BE2C (cell line): ENCODE data around the gene KDM5C.

ENCODE experiments used
- DNase-seq: peaks from one replicate; pipeline ENCODE4 v3.0.0-alpha.2; 2020
- H3K27me3 ChIP-seq: fragments of 250-450 bp; sonication (Bioruptor Pico); 2 replicates; pipeline ENCODE4 v1.5.1; 2020; ENCODE audit warnings: mild to moderate bottlenecking
- H3K36me3 ChIP-seq: fragments of 250-450 bp; sonication (Bioruptor Pico); 2 replicates; pipeline ENCODE4 v1.5.1; 2020; ENCODE audit warnings: mild to moderate bottlenecking
- H3K4me1 ChIP-seq: fragments of 250-450 bp; sonication (Bioruptor Pico); 2 replicates; pipeline ENCODE4 v1.5.1; 2020
- H3K4me3 ChIP-seq: 2 replicates; pipeline ENCODE4 v1.5.1; 2011; ENCODE audit warnings: low read depth, low read length
- H3K9me3 ChIP-seq: fragments of 250-450 bp; sonication (Bioruptor Pico); 2 replicates; pipeline ENCODE4 v1.5.1; 2020
- CTCF ChIP-seq: IDR thresholded peaks from 2 replicates; pipeline ENCODE4 v1.5.1; 2012; ENCODE audit warnings: mild to moderate bottlenecking, low read depth, low read length

KDM5C gene

GRCh38 chrX:53247928-53248327 lies 22.9 kb upstream of the KDM5C start:
- Histone ChIP-seq H3K9me3 (no peaks in the 10 kb centered on the region), H3K4me3 (no peak overlapping the region), H3K4me1 (no peaks in the 10 kb centered on the region), H3K36me3 (no peaks in the 10 kb centered on the region), H3K27me3 (no peaks in the 10 kb centered on the region)
- TF ChIP-seq CTCF, result no peak
- DNase-seq, result no peak

- Histone ChIP-seq H3K27me3 (no peaks in the 10 kb centered on the region), H3K4me3 (no peak overlapping the region), H3K4me1 (no peaks in the 10 kb centered on the region), H3K9me3 (no peaks in the 10 kb centered on the region), H3K36me3 (no peaks in the 10 kb centered on the region)
- TF ChIP-seq CTCF, result no peak
- DNase-seq, result no peak
Observed at GRCh38 chrX:53246231-53246630, 21.2 kb upstream of the KDM5C start.

GRCh38 chrX:53244610-53245009 lies 19.6 kb upstream of the KDM5C start:
- TF ChIP-seq CTCF, result no peak; the same call in 1 of the 2 replicates
- H3K4me1 ChIP-seq, result no peaks in the 10 kb centered on the region
- DNase-seq, result no peak

GRCh38 chrX:53242310-53242709 lies 17.3 kb upstream of the KDM5C start:
- no peak overlapping the region for H3K4me3 ChIP-seq
- no peaks in the 10 kb centered on the region for H3K9me3 ChIP-seq
- no peaks in the 10 kb centered on the region for H3K4me1 ChIP-seq
- H3K36me3 ChIP-seq, result no peaks in the 10 kb centered on the region
- no peak for DNase-seq
- TF ChIP-seq CTCF, result no peak
- H3K27me3 ChIP-seq, result no peaks in the 10 kb centered on the region

More at GRCh38 chrX:53244610-53245009, 19.6 kb upstream of the KDM5C start:
- Histone ChIP-seq H3K27me3 (no peaks in the 10 kb centered on the region), H3K4me3 (no peak overlapping the region), H3K36me3 (no peaks in the 10 kb centered on the region), H3K9me3 (no peaks in the 10 kb centered on the region)

- H3K9me3 ChIP-seq, result no peaks in the 10 kb centered on the region
- H3K4me3 ChIP-seq, result no peak overlapping the region
- no peak for DNase-seq
- H3K36me3 ChIP-seq, result no peaks in the 10 kb centered on the region
- no peaks in the 10 kb centered on the region for H3K27me3 ChIP-seq
- TF ChIP-seq CTCF, result no peak
- no peaks in the 10 kb centered on the region for H3K4me1 ChIP-seq
Observed at GRCh38 chrX:53241558-53241957, 16.6 kb upstream of the KDM5C start.

- peak; percentile 63 for DNase-seq
- H3K36me3 ChIP-seq, result no peaks in the 10 kb centered on the region
- no peaks in the 10 kb centered on the region for H3K9me3 ChIP-seq
- peak; percentile 59 for TF ChIP-seq CTCF
- H3K4me3 ChIP-seq, result no peak overlapping the region
- no peaks in the 10 kb centered on the region for H3K27me3 ChIP-seq
- no peaks in the 10 kb centered on the region for H3K4me1 ChIP-seq
Observed at GRCh38 chrX:53239474-53239873, 14.5 kb upstream of the KDM5C start.
